SK-N-SH (cell line): Measurements from ENCODE around the gene AQP1. TPM values are rescaled to one million over a fixed set of nuclear protein-coding genes. Genes with fewer than 3 reads are reported as not detected.

ENCODE experiments used
- CTCF ChIA-PET: fragments of 300-600, 350-600 bp; formaldehyde crosslinking; extraction: SDS; loops from one replicate; lab custom pipeline; 2021; lab: Yijun Ruan, JAX
- POLR2A ChIA-PET: fragments of 350-600 bp; sonication (Branson Sonifier 250); formaldehyde crosslinking; extraction: SDS; loops from one replicate; lab custom pipeline; 2020; ENCODE audit warnings: antibody characterized with exemption, inconsistent platforms; lab: Yijun Ruan, JAX
- DNase-seq: peaks from one replicate; pipeline ENCODE4 v3.0.0; 2012
- H2AFZ ChIP-seq: fragments of 200-600 bp; sonication (generic); 2 replicates; pipeline ENCODE4 v1.8.1; 2016; ENCODE audit warnings: antibody characterized with exemption, mild to moderate bottlenecking, low read depth
- H3F3A ChIP-seq: fragments of 200-600 bp; sonication (generic); replicated peaks from 2 replicates; pipeline ENCODE3; 2016; ENCODE audit warnings: antibody characterized with exemption, mild to moderate bottlenecking; ENCODE audit not compliant: insufficient read depth
- H3K27ac ChIP-seq, 2 experiments: fragments of 200-500 bp in 1 of 2; fragments of 200-600 bp in 1 of 2; sonication (Bioruptor generic) in 1 of 2; sonication (generic), shearing (Covaris generic) in 1 of 2; 2 replicates each; pipeline versions ENCODE4 v1.5.1 to v1.6.1; 2014 to 2016; ENCODE audit warnings: low read depth in 2 of 2, inconsistent platforms in 1 of 2, low read length in 1 of 2, mild to moderate bottlenecking in 1 of 2, mixed read lengths in 1 of 2
- H3K27me3 ChIP-seq: fragments of 200-600 bp; sonication (generic), shearing (Covaris generic); 2 replicates; pipeline ENCODE4 v1.6.1; 2016; ENCODE audit warnings: mixed run types; ENCODE audit not compliant: insufficient read depth
- H3K36me3 ChIP-seq, 2 experiments: fragments of 200-500 bp in 1 of 2; fragments of 200-600 bp in 1 of 2; sonication (Bioruptor generic) in 1 of 2; sonication (generic) in 1 of 2; replicated peaks in 1 of 2; 2 replicates each; pipeline versions ENCODE3 to v1.5.1; 2014 to 2016; ENCODE audit warnings: low read length in 1 of 2, mild to moderate bottlenecking in 1 of 2; ENCODE audit not compliant: insufficient read depth in 2 of 2, control insufficient read depth in 1 of 2
- H3K4me1 ChIP-seq, 2 experiments: fragments of 200-500 bp in 1 of 2; fragments of 200-600 bp in 1 of 2; sonication (Bioruptor generic) in 1 of 2; sonication (generic), shearing (Covaris generic) in 1 of 2; 2 replicates each; pipeline versions ENCODE4 v1.5.1 to v1.6.1; 2014 to 2016; ENCODE audit warnings: low read depth in 1 of 2, low read length in 1 of 2, mixed run types in 1 of 2; ENCODE audit not compliant: insufficient read depth in 2 of 2, control insufficient read depth in 1 of 2
- H3K4me2 ChIP-seq: fragments of 200-600 bp; sonication (generic), shearing (Covaris generic); 2 replicates; pipeline ENCODE4 v1.6.1; 2017; ENCODE audit warnings: mixed run types
- H3K4me3 ChIP-seq, 2 experiments: fragments of 200-500 bp in 1 of 2; fragments of 200-600 bp in 1 of 2; sonication (Bioruptor generic) in 1 of 2; sonication (generic), shearing (Covaris generic) in 1 of 2; 2 replicates each; pipeline versions ENCODE4 v1.5.1 to v1.8.1; 2014 to 2016; ENCODE audit warnings: low read depth in 2 of 2, inconsistent platforms in 1 of 2, low read length in 1 of 2, mild to moderate bottlenecking in 1 of 2, mixed read lengths in 1 of 2, moderate library complexity in 1 of 2
- H3K79me2 ChIP-seq: fragments of 200-600 bp; sonication (generic); 2 replicates; pipeline ENCODE4 v1.8.1; 2017; ENCODE audit warnings: mild to moderate bottlenecking; ENCODE audit not compliant: insufficient read depth
- H3K9ac ChIP-seq: fragments of 200-600 bp; sonication (generic); 2 replicates; pipeline ENCODE4 v1.6.1; 2017; ENCODE audit warnings: mixed run types
- H3K9me2 ChIP-seq: fragments of 200-600 bp; sonication (generic); 2 replicates; pipeline ENCODE4 v1.6.1; 2017; ENCODE audit warnings: mixed run types
- H3K9me3 ChIP-seq: fragments of 200-600 bp; sonication (generic); 2 replicates; pipeline ENCODE4 v1.6.1; 2017; ENCODE audit warnings: mixed run types, mild to moderate bottlenecking, moderate library complexity
- H4K20me1 ChIP-seq: fragments of 200-600 bp; sonication (generic); 2 replicates; pipeline ENCODE4 v1.6.1; 2017; ENCODE audit warnings: mild to moderate bottlenecking, mixed run types; ENCODE audit not compliant: insufficient read depth
- CHD2 ChIP-seq: fragments of 150-350 bp; IDR thresholded peaks from 2 replicates; pipeline ENCODE4 v1.6.1; 2018; ENCODE audit warnings: low read length; ENCODE audit not compliant: partially characterized antibody
- CTCF ChIP-seq: fragments of 200-600 bp; sonication (generic); IDR thresholded peaks from 2 replicates; pipeline ENCODE4 v1.6.1; 2017; ENCODE audit warnings: antibody characterized with exemption, mild to moderate bottlenecking, moderate library complexity
- ELF1 ChIP-seq: IDR thresholded peaks from 2 replicates; pipeline ENCODE4 v1.4.0; 2012
- EZH2phosphoT487 ChIP-seq: fragments of 200-600 bp; sonication (generic); IDR thresholded peaks from 2 replicates; pipeline ENCODE4 v1.6.1; 2017; ENCODE audit warnings: low read depth, mixed run types, mild to moderate bottlenecking, antibody characterized with exemption, moderate library complexity, borderline replicate concordance
- FOXJ3 ChIP-seq: sonication (generic); formaldehyde crosslinking; IDR thresholded peaks from 2 replicates; pipeline ENCODE4 v1.5.1; 2020; ENCODE audit warnings: mild to moderate bottlenecking, missing genetic modification reagents
- FOXM1 ChIP-seq: IDR thresholded peaks from 2 replicates; pipeline ENCODE4 v1.4.0; 2012; ENCODE audit warnings: low read depth, mild to moderate bottlenecking
- GATA2 ChIP-seq: sonication (generic); formaldehyde crosslinking; IDR thresholded peaks from 2 replicates; pipeline ENCODE4 v1.5.0; 2020; ENCODE audit warnings: mild to moderate bottlenecking, missing genetic modification reagents
- IRF3 ChIP-seq: fragments of 150-350 bp; IDR thresholded peaks from 2 replicates; pipeline ENCODE4 v1.6.1; 2016; ENCODE audit warnings: mild to moderate bottlenecking, low read depth, low read length
- JUND ChIP-seq: IDR thresholded peaks from 2 replicates; pipeline ENCODE4 v1.4.0; 2012
- MEF2A ChIP-seq: IDR thresholded peaks from 2 replicates; pipeline ENCODE4 v1.4.0; 2012; ENCODE audit warnings: low read depth, borderline replicate concordance
- NFIC ChIP-seq: IDR thresholded peaks from 2 replicates; pipeline ENCODE4 v1.4.0; 2012; ENCODE audit warnings: borderline replicate concordance
- PBX3 ChIP-seq: IDR thresholded peaks from 2 replicates; pipeline ENCODE4; 2012
- RAD21 ChIP-seq: IDR thresholded peaks from 2 replicates; pipeline ENCODE4 v1.6.1; 2012; ENCODE audit warnings: mild to moderate bottlenecking, low read length
- RFX5 ChIP-seq: IDR thresholded peaks from 2 replicates; pipeline ENCODE4 v1.6.1; 2012; ENCODE audit warnings: mild to moderate bottlenecking, improper control_type of control experiment, low read length
- RXRA ChIP-seq: IDR thresholded peaks from 2 replicates; pipeline ENCODE4 v1.4.0; 2012; ENCODE audit warnings: low read depth, mild to moderate bottlenecking, borderline replicate concordance
- SIN3A ChIP-seq: IDR thresholded peaks from 2 replicates; pipeline ENCODE4 v1.6.1; 2012; ENCODE audit warnings: low read depth, mild to moderate bottlenecking, low read length, moderate library complexity, borderline replicate concordance
- SMC3 ChIP-seq: IDR thresholded peaks from 2 replicates; pipeline ENCODE4 v1.6.1; 2012; ENCODE audit warnings: low read depth, low read length, improper control_type of control experiment
- TEAD4 ChIP-seq: IDR thresholded peaks from 2 replicates; pipeline ENCODE4 v1.4.0; 2012; ENCODE audit warnings: mild to moderate bottlenecking, borderline replicate concordance; ENCODE audit not compliant: insufficient read depth
- USF2 ChIP-seq: fragments of 150-350 bp; IDR thresholded peaks from 2 replicates; pipeline ENCODE4 v1.6.1; 2017; ENCODE audit warnings: antibody characterized with exemption, low read length, low read depth, borderline replicate concordance
- YY1 ChIP-seq: IDR thresholded peaks from 2 replicates; pipeline ENCODE4 v1.4.0; 2012; ENCODE audit warnings: low read depth, mild to moderate bottlenecking
- WGBS: methylation state at CpG from one replicate; pipeline ENCODE4 v1.1.6; 2017; ENCODE audit warnings: low lambda C conversion rate; 5-methylcytosine and 5-hydroxymethylcytosine counted together
- polyA plus RNA-seq, 3 experiments: library from polyadenylated mRNA; depleted of rRNA; stranded (reverse); fragments of >200 nt; gene quantifications; 2 replicates each; pipeline ENCODE4 v1.2.3, GENCODE V29; 2012
- TF ChIP-seq, protein P1 (sequence below): IDR thresholded peaks from 2 replicates; pipeline ENCODE4 v1.4.0; 2012; ENCODE audit warnings: low read depth, borderline replicate concordance
- TF ChIP-seq, protein P2 (sequence below): IDR thresholded peaks from 2 replicates; pipeline ENCODE4 v1.4.0; 2012; ENCODE audit warnings: low read depth, borderline replicate concordance
- TF ChIP-seq, protein P3 (sequence below): IDR thresholded peaks from 2 replicates; pipeline ENCODE4 v1.4.0; 2012; ENCODE audit warnings: low read depth

AQP1 gene
- polyA plus RNA-seq, 1 of the 3 experiments (the other 2 are of a cell fraction): 1.7 TPM

- TF ChIP-seq IRF3 (no peak), TEAD4 (no peak), CTCF (peak; percentile 38), CHD2 (no peak), EZH2phosphoT487 (no peak), ELF1 (no peak), USF2 (no peak), FOXM1 (no peak), NFIC (peak; percentile 83), RAD21 (no peak), SMC3 (peak; percentile 16; the same call in 1 of the 2 replicates), JUND (peak; percentile 82; the same call in 1 of the 2 replicates), MEF2A (no peak)
- TF ChIP-seq, protein P1, sequence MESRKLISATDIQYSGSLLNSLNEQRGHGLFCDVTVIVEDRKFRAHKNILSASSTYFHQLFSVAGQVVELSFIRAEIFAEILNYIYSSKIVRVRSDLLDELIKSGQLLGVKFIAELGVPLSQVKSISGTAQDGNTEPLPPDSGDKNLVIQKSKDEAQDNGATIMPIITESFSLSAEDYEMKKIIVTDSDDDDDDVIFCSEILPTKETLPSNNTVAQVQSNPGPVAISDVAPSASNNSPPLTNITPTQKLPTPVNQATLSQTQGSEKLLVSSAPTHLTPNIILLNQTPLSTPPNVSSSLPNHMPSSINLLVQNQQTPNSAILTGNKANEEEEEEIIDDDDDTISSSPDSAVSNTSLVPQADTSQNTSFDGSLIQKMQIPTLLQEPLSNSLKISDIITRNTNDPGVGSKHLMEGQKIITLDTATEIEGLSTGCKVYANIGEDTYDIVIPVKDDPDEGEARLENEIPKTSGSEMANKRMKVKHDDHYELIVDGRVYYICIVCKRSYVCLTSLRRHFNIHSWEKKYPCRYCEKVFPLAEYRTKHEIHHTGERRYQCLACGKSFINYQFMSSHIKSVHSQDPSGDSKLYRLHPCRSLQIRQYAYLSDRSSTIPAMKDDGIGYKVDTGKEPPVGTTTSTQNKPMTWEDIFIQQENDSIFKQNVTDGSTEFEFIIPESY: no peak
- TF ChIP-seq, protein P2, sequence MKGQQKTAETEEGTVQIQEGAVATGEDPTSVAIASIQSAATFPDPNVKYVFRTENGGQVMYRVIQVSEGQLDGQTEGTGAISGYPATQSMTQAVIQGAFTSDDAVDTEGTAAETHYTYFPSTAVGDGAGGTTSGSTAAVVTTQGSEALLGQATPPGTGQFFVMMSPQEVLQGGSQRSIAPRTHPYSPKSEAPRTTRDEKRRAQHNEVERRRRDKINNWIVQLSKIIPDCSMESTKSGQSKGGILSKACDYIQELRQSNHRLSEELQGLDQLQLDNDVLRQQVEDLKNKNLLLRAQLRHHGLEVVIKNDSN: no peak
Measured at GRCh38 chr7:30888747-30889146, 22.9 kb upstream of the AQP1 start (continued).

GRCh38 chr7:30890226-30890625 lies 21.4 kb upstream of the AQP1 start:
- Histone ChIP-seq H3K9me3 (no peaks in the 10 kb centered on the region), H3K27me3 (no peaks in the 10 kb centered on the region), H2AFZ (no peak overlapping the region), H3K27ac (no peak overlapping the region), H3K36me3 (no peaks in the 10 kb centered on the region), H3F3A (peaks cover 14% of the 10 kb centered on the region), H3K9ac (no peak overlapping the region), H3K9me2 (no peaks in the 10 kb centered on the region), H3K4me3 (no peak overlapping the region), H4K20me1 (no peaks in the 10 kb centered on the region), H3K79me2 (no peaks in the 10 kb centered on the region), H3K4me1 (peaks cover 7 to 38% of the 10 kb centered on the region in 2 experiments; a peak in 3 of 4 replicates), H3K4me2 (no peak overlapping the region)
- 94% methylated on average over 7 of the region's 7 CpGs for WGBS
- ChIA-PET POLR2A (no interaction called here), CTCF (interaction anchor here (1.2 kb wide), 1 partner anchor 89 kb away, joined by 3 read pairs; no protein-coding TSS in a partner anchor)
- no peak for DNase-seq
- no peak for TF ChIP-seq GATA2 (CRISPR knock-in tag)
- no peak for TF ChIP-seq PBX3
- TF ChIP-seq EZH2phosphoT487: no peak
- TF ChIP-seq RFX5: no peak
- no peak for TF ChIP-seq SIN3A
- TF ChIP-seq, protein P2: no peak
- TF ChIP-seq, protein P3, sequence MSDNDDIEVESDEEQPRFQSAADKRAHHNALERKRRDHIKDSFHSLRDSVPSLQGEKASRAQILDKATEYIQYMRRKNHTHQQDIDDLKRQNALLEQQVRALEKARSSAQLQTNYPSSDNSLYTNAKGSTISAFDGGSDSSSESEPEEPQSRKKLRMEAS: no peak
- no peak for TF ChIP-seq RAD21
- TF ChIP-seq RXRA: no peak
- TF ChIP-seq FOXJ3 (CRISPR knock-in tag): no peak
- TF ChIP-seq YY1: no peak
- TF ChIP-seq TEAD4: no peak
